ENCODE results near the gene RNU6-7. TPM values are rescaled to one million over a fixed set of nuclear protein-coding genes. Genes with fewer than 3 reads are reported as not detected.
A peak's percentile ranks its signal among the peaks of the same experiment; 100 is the strongest.

The RNU6-7 gene
- total and polyA plus RNA-seq, 2 of the 13 experiments (the other 11 are each of a cell fraction or from before 2014, with no cell fraction given) = under 0.01 TPM; not detected in 1

- TF ChIP-seq MXD3 (CRISPR knock-in tag; IDR thresholded peaks at IDR 0.05) = peak; percentile 97
- TF ChIP-seq NFKBIZ (CRISPR knock-in tag; IDR thresholded peaks at IDR 0.05) = peak; percentile 81
- TF ChIP-seq ZFP90 (CRISPR knock-in tag; IDR thresholded peaks at IDR 0.05; ENCODE audit: borderline replicate concordance) = peak; percentile 97
- TF ChIP-seq HOXD1 (CRISPR knock-in tag; IDR thresholded peaks at IDR 0.05) = peak; percentile 97
- no peak for TF ChIP-seq DBP (CRISPR knock-in tag; IDR thresholded peaks at IDR 0.05; ENCODE audit: not compliant biosample characterization)
- TF ChIP-seq PAF1 (CRISPR knock-in tag; IDR thresholded peaks at IDR 0.05) = no peak
- TF ChIP-seq KDM5B (CRISPR knock-in tag; IDR thresholded peaks at IDR 0.05; ENCODE audit: borderline replicate concordance) = peak; percentile 99
- peak; percentile 81 for TF ChIP-seq MTA1 (CRISPR knock-in tag; IDR thresholded peaks at IDR 0.05; ENCODE audit: borderline replicate concordance)
- no peak for TF ChIP-seq FOXO4 (CRISPR knock-in tag; conservative IDR thresholded peaks at IDR 0.05)
- no peak for TF ChIP-seq RBAK (CRISPR knock-in tag; IDR thresholded peaks at IDR 0.05)
- peak; percentile 75 for TF ChIP-seq CREM (IDR thresholded peaks at IDR 0.05)
- peak; percentile 56; the same call in 1 of the 2 replicates for TF ChIP-seq CREM (CRISPR knock-in tag; IDR thresholded peaks at IDR 0.05)
- TF ChIP-seq ZNF331 (CRISPR knock-in tag; IDR thresholded peaks at IDR 0.05) = peak; percentile 88
- peak in 1 of 2 experiments; percentile 22; a peak in 1 of 4 replicates for TF ChIP-seq REST (IDR thresholded peaks at IDR 0.05; ENCODE audit: borderline replicate concordance in 1 of 2, low read depth in 1 of 2, low read length in 2 of 2)
- peak; percentile 96 for TF ChIP-seq TFDP1 (CRISPR knock-in tag; IDR thresholded peaks at IDR 0.05; ENCODE audit: borderline replicate concordance)
- TF ChIP-seq ZFP36L1 (CRISPR knock-in tag; IDR thresholded peaks at IDR 0.05) = peak; percentile 48; the same call in 1 of the 2 replicates
- TF ChIP-seq ELF1 (CRISPR knock-in tag; IDR thresholded peaks at IDR 0.05) = peak; percentile 69
- peak; percentile 86; the same call in 1 of the 2 replicates for TF ChIP-seq CCDC6 (CRISPR knock-in tag; IDR thresholded peaks at IDR 0.05)
- TF ChIP-seq GTF2F1 (IDR thresholded peaks at IDR 0.05; ENCODE audit: low read length) = no peak
- TF ChIP-seq SNAPC2 (CRISPR knock-in tag; IDR thresholded peaks at IDR 0.05) = peak; percentile 100
Observed at GRCh38 chr14:32202998-32203882, 1.4 kb downstream of the RNU6-7 start, which contains the start of gene RNU6-8 (continued).
